GM10847 (cell line): ENCODE results near the gene SGMS1.

Source experiments
- POLR2A ChIP-seq: IDR thresholded peaks from 2 replicates; pipeline ENCODE4 v1.6.1; 2011; ENCODE audit not compliant: insufficient read length; ENCODE audit errors: extremely low read depth

Gene SGMS1

DNA sequence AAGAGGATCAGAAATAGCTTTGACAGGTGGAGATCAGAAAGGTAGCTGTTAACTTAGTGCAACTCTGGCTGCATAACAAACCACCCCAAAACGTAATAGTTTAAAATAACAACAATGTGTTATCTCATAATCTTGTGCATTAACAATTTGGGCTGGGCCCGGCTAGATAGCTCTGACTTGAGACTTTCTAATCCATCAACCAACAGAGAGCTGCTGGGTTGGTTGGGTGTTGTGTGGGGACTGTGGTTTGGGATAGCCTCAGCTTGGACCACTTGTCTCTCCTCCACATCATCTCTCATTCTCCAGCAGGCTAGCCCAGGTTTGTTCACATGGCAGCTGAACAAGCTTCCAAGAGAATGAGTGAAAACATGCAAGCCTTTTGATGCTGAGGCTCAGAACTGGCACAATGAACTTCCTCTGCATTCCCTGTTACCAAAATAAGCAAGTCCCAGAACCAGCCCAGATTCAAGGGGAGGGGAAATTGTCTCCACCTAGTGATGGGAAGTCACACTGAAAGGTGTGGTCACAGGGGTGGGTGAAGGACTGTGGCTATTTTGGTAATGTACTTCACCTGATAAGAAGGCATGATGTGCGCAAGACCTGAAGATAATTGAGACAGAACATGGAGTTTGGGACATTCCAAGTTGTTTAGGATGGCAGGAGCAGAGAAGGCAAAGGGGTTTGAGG, 352.0 kb downstream of the SGMS1 start:
- TF ChIP-seq POLR2A: no peak

DNA sequence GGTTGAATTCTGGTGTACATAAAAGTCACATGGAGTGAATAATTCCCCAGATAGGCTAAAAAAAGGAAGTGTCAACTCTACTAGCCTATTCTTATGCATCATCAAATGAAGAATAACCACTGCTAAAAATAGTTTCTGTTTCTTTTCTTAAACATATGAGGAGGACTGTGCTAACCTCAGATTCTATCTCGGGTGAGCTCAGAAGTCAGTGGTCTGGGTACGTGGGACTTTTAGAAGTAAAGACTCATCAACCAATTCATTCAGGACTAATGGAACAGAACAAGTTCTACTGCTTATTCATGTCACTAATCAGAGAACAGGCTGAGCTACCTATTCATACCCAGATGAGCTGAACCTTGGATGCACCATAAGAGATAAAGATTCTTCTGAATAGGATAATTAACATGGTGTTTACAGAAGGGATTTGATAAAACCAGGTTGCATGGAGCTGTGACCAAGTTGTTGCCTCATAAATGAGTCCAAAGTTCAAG, 362.9 kb downstream of the SGMS1 start:
- TF ChIP-seq POLR2A: no peak
